NCI-H526 (cell line): ENCODE results near the gene BAIAP3.
A peak's percentile ranks its signal among the peaks of the same experiment; 100 is the strongest.

Experiments
- DNase-seq, 2 experiments: peaks; one replicate each; lab custom pipeline; 2025; lab: John Stamatoyannopoulos, UW

Gene BAIAP3

DNA sequence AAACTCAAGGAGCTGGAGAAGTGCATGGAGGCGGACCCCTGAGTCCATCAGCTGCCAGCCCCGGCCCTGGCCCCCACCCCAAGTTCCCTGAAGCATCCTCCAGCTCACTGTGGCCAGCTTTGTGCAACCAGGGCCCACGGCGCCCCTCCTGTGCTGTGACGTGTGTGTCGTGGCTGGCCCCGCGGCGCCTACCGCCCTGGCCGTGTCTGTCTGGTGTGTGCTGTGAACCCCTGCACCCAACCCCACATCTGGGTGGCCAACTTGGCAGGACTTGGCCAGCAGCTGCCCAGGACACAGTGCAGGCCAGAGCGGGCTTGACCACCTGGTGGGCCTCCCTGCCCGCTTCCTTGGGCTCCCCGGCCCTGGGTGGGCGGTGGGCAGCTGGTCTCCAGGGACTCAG, 15.0 kb downstream of the BAIAP3 start:
- DNase-seq, result no peak

DNA sequence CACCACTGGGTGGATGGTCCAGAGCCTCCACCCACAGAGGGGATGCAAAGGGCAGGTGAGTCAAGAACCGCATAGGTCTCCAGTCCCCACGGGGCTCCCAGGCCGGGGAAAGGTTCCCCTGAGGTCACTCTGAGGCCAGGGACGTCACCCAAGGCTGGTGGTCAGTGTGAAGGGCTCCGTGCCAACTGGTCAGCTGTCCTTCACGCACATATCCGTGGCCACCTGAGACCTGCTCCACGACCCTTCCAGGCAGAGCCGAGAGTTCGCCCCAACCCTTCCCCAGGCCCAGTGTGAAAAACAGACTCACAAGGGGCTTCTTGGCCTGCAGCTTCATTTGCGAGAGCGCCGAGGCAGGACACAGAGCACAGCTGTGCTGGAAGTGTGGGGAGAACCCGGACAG, 15.5 kb downstream of the BAIAP3 start:
- no peak for DNase-seq

DNA sequence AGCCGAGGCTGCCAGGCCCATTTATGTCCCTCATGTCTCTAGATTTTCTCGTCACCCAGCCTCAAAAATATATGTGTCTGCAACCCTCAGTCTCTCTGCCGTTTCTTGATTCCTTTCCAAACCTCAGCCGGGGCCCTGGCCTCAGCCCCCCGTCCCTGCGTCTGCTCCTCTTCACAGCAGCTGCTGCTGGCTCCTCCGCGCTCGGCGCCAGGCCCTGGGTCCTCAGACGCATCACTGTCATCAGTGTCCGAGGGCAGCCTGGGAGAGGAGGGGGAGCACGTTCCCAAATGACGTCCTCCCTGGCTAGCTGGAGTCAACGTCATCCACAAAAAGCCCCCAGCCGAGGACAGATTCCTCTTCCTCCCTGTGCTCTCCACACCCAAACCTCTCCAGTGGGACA, 15.9 kb downstream of the BAIAP3 start:
- no peak for DNase-seq

DNA sequence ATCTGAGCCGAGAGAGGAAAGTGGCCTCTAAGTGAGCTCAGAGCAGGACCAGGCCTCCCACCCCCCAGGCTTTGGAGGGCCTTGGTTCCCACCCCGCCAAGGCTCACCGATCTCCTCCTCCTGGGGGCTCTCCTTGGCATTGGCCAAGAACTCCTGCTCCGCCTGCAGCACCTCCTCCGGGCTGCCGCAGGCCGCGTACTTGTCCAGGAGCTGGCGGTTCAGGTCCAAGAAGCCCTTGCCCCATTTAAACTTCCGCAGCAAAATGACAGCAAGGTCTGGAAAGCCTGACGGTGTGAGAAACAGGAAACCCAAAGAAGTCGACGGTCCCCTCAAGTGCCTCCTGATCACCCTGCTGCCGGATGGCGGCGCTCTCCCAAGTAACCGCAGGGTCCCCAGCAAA, 16.5 kb downstream of the BAIAP3 start:
- DNase-seq, result no peak

DNA sequence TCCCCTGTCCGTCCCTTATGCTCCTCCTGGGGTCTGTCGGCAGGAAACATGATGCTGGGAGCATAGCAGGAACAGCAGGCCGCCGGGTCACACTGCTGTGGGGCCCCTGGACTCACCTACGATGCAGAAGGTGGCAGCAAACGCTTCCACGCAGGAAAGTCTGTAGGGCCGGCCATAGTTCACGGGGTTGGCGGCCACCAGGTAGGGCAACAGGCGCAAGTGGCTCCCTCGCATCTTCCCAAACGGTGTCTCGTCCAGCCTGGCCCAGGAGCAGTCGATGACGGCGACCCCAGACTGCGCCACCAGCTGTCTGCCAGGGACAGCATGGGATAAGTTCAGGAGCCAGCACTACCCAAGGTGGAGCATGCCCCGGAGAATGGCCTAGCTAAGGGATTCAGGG, 17.2 kb downstream of the BAIAP3 start:
- DNase-seq, result no peak

DNA sequence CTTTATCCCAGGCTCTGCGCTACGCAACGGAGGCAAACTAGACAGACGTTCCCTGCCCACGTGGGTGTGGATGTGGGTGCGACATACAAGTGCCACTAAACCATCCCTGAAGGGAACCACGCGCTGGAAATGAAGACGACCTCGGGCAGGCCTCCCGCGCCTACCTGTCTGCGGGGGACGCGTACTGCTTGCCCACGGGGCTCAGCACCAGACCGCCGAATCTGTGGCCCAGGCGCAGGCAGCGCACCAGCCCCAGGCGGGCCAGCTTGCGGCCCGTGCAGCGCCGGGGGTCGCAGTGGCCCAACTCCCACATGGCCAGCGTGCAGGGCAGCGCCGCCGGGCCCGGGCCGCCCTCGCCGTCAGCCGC, 17.8 kb downstream of the BAIAP3 start:
- no peak for DNase-seq

DNA sequence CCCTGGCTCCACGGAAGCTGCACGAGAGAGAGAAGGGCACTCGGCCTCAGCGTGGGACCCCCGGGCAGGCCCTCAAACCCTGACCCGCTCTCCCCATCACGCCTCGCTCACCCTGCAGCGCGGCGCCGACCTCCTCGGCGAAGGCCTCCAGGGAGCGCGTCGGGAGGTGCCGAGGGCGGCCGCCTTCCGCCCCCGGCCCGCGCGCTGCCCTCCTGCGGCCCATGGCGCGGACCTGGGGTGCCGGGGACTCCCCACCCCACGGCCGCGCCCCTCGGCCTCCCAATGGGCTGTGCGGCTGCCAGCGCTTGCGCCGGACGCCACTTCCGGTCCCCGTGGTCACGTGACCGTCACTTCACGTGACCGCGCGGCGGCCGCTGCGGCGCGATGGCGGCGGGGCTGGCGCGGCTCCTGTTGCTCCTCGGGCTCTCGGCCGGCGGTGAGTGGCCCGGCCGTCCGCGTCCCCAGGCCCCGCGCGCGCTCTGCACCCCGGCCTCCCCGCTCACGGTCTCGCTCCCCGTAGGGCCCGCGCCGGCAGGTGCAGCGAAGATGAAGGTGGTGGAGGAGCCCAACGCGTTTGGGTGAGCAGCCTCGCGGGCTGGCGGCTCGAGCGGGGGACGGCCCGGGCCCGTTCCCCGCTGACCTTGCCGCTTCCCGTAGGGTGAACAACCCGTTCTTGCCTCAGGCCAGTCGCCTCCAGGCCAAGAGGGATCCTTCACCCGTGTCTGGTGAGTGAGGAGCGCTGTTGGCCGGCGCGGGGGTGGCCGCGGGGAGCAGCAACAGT, 18.3 kb downstream of the BAIAP3 start, which contains the start of the genes GNPTG and TSR3:
GNPTG (plus strand) TSS at position 350 of the 781 bp plus-strand sequence; CDS start at position 385, 35 bp downstream.
TSR3 (minus strand) TSS at position 297 of the 781 bp plus-strand sequence; CDS start at position 223, 74 bp downstream.
- DNase-seq, result peak in 1 of 2 experiments; percentile 75

DNA sequence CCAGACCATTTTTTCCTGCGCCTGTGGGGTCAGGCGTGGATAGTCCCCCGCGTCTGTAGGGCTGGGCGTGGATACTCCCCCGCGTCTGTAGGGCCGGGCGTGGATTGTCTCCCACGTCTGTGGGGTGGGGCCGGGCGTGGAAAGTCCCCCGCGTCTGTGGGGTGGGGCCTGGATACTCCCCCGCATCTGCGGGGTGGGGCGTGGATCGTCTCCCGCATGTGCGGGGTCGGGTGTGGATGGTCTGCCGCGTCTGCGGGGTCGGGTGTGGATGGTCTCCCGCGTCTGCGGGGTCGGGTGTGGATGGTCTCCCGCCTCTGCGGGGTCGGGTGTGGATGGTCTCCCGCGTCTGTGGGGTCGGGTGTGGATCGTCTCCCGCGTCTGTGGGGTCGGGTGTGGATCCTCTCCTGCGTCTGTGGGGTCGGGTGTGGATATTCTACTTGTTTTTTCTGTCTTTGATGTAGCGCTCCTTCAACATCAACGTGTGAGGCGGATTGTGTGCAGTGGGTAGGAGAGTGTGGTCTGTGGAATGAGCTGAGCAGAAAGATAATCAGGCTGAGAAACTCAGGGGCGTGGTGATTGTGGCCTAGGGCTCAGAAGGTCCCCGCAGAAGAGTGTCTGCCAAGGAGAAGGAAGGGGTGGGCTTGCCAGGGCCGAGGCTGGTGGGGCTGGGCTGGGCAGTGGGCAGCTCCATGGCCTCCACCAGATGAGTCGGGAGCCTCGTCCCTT, 21.5 kb downstream of the BAIAP3 start:
- no peak for DNase-seq

DNA sequence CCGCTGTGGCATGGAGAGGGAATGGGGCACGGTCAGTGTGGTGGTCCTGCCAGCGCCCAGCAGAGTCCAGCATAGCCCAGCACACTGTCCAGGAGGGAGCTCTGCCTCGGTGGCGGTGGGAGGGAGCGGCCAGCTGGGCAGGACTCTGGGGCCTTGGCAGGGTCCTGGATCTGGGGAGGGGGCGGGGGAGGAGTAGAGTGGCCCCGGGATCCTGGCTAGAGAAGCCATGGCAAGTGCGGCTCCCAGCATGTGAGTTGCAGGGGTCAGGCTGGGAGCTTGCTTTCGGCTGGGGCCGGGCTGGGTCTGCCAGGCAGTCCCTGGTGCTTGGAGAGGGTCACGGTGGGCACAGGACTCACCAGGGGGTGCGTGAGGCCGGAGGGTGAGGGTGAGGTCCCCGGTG, 22.1 kb downstream of the BAIAP3 start:
- no peak for DNase-seq

DNA sequence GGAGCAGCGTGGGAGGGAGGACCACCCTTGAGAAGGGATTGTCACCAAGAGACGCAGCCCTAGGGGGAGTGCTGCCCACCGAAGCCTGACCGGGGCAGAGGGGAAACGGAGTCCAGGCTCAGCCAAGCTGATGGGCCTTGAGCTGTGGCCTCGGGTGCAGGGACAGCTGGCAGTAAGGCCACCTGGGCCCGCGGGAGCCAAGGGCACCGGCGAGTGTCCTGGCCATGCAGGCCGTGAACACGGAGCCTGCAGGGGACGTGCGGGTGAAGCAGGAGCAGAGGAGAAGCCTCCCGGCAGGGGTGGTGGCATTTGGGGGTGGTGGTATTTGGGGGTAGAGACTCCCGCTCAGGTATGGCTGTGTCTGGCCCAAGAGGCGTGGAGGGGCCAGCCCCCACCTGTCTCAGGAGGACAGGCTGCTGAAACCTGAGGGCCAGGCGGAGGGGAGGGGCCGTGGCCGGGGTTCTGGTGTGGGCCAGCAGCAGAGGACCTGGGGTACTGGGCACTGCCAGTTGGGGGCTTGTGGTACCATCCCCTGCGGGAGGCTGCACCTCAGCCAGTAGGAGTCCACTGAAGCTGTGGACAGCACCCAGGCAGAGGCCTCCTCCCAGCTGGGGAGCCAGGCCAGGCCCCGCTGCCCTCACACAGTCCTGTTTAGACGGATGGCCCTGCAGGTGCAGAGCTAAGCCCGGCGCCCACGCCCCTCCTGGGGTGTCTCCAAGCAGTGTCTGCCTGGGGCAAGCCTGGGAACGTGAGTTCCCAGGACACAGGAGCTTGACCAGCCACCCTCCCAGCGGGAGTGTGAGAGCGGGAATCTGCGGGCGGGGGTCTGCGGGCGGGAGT, 22.8 kb downstream of the BAIAP3 start:
- DNase-seq, result no peak

DNA sequence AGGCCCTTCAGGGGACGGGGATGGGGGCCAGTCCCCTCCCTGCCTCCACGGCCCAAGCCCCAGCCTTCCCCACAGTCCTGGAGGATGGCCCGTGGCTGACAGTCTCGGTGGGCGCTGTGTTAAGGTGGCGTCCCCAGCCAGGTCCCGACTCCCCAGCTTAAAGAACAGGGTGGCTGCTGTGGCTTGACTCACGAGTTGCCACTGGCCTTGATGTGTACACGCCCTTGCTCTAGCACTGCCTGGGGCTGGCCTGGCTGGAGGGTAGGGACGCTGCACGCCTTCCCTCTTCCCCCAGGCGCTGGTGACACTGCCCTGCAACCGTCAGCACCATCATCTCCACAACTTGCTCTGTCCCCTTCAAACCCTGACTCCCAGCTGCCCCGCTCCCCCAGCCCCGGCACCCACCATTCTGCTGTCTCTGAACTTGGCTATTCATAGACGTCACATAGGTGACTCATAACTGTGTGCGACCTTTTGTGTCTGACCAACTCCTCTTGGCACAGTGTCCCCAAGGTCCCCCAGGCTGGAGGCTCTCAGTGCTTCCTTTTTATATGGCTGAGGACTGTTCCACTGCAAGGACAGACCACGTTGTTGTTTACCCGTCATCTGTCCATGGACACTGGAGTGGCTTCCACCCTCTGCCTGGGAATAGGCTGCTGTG, 24.6 kb downstream of the BAIAP3 start:
- DNase-seq, result no peak

DNA sequence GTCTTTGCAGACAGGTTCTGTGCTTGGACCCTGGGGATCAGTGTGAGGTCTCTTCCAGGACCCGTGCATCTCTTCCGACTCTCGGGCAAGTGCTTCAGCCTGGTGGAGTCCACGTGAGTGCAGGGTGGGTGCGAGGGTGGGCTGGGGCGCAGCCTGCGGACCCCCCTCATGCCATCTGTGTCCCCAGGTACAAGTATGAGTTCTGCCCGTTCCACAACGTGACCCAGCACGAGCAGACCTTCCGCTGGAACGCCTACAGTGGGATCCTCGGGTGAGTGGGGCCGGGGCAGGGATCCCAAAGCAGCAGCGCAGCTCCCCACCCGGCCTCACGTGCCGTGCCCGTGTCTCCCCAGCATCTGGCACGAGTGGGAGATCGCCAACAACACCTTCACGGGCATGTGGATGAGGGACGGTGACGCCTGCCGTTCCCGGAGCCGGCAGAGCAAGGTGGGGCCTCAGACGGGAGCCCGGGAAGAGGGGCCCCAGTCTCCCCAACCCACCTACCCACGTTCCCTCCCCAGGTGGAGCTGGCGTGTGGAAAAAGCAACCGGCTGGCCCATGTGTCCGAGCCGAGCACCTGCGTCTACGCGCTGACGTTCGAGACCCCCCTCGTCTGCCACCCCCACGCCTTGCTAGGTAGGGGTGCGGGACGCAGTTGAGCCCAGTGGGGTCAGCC, 28.4 kb downstream of the BAIAP3 start:
- no peak for DNase-seq

DNA sequence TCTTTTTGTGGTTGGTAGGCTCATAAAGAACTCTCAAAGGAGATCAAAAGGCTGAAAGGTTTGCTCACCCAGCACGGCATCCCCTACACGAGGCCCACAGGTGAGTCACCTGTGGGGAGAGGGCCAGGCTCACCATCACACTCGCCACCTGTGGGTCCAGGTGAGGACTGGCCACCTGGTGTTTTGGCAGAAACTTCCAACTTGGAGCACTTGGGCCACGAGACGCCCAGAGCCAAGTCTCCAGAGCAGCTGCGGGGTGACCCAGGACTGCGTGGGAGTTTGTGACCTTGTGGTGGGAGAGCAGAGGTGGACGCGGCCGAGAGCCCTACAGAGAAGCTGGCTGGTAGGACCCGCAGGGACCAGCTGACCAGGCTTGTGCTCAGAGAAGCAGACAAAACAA, 29.4 kb downstream of the BAIAP3 start:
- DNase-seq, result no peak

DNA sequence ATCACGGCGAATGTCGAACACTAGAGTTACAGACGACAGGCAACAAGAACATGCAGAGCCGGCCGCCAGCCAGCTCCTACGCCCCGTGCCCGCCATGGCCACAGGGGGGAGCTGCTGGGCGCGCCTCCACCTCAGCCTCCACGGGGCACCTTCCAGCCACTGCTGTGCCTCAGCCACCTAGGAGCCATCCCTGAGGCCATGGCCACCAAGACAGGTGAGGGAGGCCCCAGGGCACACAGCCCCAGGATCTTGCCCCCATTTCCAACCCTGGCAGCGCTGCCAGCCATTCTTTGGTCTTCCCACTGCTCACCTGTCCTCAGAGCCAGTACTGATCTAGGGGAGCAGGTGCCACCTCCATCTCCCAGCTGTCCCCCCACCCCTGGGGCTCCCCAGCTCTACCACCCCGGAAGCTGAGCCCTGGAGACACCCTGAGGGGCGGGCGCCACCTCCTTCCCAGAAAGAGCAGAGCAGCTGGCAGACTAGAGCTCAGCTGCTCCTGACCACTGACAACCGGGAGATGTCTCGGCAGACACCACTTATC, 30.1 kb downstream of the BAIAP3 start:
- peak in 1 of 2 experiments; percentile 58 for DNase-seq

DNA sequence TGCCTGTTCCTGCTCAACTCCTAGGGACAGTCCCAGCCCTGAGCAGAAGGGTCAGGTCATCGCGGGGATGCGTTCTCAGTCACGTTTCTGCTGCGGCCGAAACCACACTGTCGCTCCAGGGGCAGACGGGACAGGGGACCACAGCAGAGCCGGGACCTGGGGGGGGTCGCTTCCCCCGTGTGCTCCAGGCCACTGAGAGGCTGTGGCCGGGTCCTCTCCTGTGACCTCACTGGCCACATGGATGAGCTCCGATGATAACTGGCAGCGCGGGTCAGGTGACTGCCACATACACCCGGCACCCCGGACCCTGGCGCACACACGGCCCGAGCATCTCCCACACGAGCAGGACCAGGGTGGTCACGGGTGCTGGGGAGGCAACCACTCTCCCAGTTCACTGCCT, 31.1 kb downstream of the BAIAP3 start:
- DNase-seq, result no peak

DNA sequence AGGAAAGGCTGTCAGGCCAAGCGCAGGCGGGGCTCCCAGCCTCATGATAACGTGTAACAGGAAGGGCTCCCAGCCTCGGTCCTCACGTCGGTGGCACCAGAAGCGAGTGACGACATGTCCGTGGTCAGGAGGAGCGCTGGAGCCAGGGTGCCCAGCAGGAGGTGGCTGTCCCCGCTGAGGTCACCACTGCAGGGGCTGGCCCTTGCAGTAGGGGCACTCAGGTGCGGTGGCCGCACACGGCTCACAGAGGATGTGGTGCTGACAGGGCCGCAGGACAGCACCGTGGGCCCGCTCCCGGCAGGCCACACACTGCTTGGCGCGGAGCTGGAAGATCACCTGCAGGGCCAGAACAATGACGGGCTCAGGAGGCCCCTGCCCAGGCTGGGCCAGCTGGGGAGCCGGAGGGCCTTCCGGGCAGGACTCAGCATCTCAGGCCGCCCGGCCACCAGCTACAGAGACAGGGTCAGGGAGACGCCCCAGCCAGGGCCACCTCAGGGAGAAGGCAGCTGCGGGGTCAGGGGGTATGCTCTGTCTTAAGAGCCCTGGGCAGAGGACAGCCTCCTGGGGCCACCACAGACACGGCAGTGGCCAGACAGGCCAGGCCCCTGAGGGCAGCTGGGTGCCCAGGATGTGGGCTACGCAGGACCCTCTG, 32.7 kb downstream of the BAIAP3 start:
- no peak for DNase-seq

DNA sequence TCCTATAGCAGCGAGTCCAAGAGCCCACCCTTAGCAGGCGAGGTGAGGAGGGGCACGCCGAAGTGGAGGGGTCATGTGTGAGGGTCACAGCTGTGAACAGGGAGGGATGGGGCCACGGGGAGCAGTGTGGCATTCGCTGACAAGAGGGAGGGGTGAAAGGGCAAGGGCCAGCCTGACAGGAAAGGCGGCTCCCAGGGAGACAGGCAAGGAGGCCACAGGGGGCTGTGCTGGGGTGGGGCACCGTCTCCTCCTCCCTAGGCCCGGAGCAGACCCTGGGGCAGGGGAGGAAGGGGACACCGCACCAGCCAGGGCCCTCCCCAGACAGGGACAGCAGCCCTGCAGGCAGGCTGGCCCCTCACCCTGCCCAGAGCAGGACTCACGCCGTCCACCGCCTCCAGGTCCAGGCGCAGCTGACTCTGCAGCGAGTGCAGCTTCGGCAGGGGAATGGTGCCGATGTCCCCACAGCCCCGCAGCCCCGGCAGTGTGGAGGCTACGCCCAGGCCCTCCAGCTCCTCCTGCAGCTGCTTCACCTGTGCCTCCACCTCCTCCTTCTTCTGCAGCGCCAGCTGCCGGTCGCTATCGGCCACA, 33.4 kb downstream of the BAIAP3 start:
- no peak for DNase-seq

DNA sequence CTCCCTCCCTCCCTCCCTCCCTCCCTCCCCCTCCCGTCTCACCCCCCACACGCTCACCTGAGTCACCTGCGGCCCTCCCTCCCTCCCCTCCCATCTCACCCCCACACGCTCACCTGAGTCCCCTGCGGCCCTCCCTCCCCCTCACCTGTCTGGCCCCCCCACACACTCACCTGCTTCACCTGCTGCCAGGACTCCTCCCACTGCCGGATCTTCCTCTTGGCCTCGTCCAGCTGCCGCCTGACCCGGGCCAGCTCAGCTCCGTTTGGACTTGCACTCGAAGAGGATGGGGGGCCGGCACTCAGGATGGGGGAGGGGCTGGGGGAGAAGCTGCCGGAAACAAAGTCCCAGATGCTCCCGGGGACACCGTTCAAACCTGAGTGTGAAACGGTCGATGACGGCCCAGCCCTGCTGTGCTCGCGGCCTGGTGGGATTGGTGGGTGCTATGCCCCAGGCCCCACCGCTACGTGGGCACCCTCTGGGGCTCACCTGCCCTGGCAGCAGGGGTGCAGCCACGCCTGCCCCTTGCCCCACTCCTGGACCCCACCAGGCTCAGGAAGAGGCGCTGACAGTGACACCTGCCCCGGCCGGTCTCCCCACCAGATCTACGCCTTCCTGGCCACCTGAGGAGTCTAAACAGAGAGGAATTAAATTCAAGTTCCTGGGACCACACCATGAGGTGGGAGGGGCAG, 34.2 kb downstream of the BAIAP3 start:
- DNase-seq, result no peak
